ENCODE measurements around the gene CACNB2. TPM values are rescaled to one million over a fixed set of nuclear protein-coding genes. Genes with fewer than 3 reads are reported as not detected.
"Not testable (repeated sequence)": the region's sequence is repeated elsewhere in the genome, so short reads cannot be mapped to it uniquely, and the experiment has no call there.

The CACNB2 gene
- total RNA-seq, 2 donors from 2014 or later = 19.0 to 20.6 TPM

DNA sequence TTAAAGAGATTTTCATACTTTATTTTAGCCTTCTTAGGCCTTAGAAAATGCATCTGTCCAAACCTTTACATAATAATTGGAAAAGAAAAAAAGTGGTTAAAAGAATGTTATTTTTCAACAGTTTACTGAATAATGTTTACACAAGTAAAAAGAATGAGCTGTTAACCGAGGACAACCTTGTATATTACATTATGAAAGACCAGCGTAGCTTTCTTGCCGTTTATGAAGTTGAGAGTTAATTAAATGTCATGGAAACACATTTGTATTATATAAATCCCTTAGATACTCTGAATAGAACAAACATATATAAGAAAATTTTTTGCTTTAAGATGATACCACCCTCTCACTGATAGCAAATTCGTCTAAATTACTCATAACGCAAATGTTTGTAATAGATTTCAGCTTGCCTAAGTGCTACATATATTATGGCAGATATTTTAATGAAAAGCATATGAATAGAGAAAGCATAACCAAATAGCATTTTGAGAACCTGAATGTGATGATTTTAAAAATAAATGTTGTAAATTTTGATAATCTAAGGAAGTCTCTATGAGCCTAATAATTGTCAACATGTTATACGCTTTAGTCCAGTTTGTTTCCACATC, 9.1 kb downstream of the CACNB2 start:
- Histone ChIP-seq H3K27me3 (no peaks in the 10 kb centered on the region), H3K36me3 (no peaks in the 10 kb centered on the region), H3K4me3 (no peak overlapping the region), H3K9me3 (no peaks in the 10 kb centered on the region), H3K27ac (no peak overlapping the region), H3K4me1 (peaks cover 0 to 5% of the 10 kb centered on the region in 2 donors)
- no peak for DNase-seq (ENCODE audit: low spot score)
- TF ChIP-seq CTCF (IDR thresholded peaks at IDR 0.05) = no peak

- no peak overlapping the region for H3K27ac ChIP-seq
- no peak overlapping the region for H3K4me3 ChIP-seq
- DNase-seq (ENCODE audit: low spot score) = no peak
- H3K27me3 ChIP-seq = no peaks in the 10 kb centered on the region
- H3K9me3 ChIP-seq = no peaks in the 10 kb centered on the region
- TF ChIP-seq CTCF (IDR thresholded peaks at IDR 0.05) = no peak
- H3K36me3 ChIP-seq = no peaks in the 10 kb centered on the region
- no peaks in the 10 kb centered on the region for H3K4me1 ChIP-seq
These were observed 11.2 kb downstream of the CACNB2 start for GRCh38 chr10:18151356-18151890.

GRCh38 chr10:18153381-18153780, 13.2 kb downstream of the CACNB2 start:
- not testable (repeated sequence) for H3K4me1 ChIP-seq; H3K9me3 ChIP-seq; H3K36me3 ChIP-seq; H3K4me3 ChIP-seq; H3K27ac ChIP-seq; H3K27me3 ChIP-seq; DNase-seq (ENCODE audit: low spot score)

- no peaks in the 10 kb centered on the region for H3K27me3 ChIP-seq
- no peak for DNase-seq (ENCODE audit: low spot score)
- H3K36me3 ChIP-seq = no peaks in the 10 kb centered on the region
- H3K9me3 ChIP-seq = no peaks in the 10 kb centered on the region
- H3K4me3 ChIP-seq = no peak overlapping the region
- peaks cover 0 to 10% of the 10 kb centered on the region in 2 donors for H3K4me1 ChIP-seq
- no peak overlapping the region for H3K27ac ChIP-seq
- no peak for TF ChIP-seq CTCF (IDR thresholded peaks at IDR 0.05)
These were observed 15.1 kb downstream of the CACNB2 start for GRCh38 chr10:18155321-18155720.

DNA sequence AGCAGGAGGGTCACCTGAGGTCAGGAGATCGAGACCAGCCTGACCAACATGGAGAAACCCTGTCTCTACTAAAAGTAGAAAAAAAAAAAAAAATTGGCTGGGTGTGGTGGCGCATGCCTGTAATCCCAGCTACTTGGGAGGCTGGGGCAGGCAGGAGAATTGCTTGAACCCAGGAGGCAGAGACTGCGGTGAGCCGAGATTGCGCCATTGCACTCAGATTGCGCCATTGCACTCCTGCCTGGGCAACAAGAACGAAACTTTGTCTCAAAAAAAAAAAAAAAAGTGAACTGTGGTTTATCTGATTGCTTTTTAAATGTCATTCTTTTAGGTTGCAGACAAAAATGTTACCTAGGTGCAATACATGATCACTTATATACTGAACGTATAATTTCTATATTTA, 16.6 kb downstream of the CACNB2 start:
- H3K27me3 ChIP-seq; H3K27ac ChIP-seq; H3K36me3 ChIP-seq; DNase-seq (ENCODE audit: low spot score); H3K9me3 ChIP-seq; H3K4me3 ChIP-seq: not testable (repeated sequence)
- H3K4me1 ChIP-seq = peaks cover 0 to 10% of the 10 kb centered on the region in 2 donors

- peaks cover 0 to 10% of the 10 kb centered on the region in 2 donors for H3K4me1 ChIP-seq
These were observed 17.7 kb downstream of the CACNB2 start for GRCh38 chr10:18157881-18158280.

More at GRCh38 chr10:18157881-18158280, 17.7 kb downstream of the CACNB2 start:
- no peak for TF ChIP-seq CTCF (IDR thresholded peaks at IDR 0.05)
- Histone ChIP-seq H3K27ac (no peak overlapping the region), H3K36me3 (no peaks in the 10 kb centered on the region), H3K9me3 (no peaks in the 10 kb centered on the region), H3K4me3 (no peak overlapping the region), H3K27me3 (no peaks in the 10 kb centered on the region)
- DNase-seq (ENCODE audit: low spot score) = no peak
